ENCODE measurements around the gene VOPP1. TPM values are rescaled to one million over a fixed set of nuclear protein-coding genes. Genes with fewer than 3 reads are reported as not detected.

Gene VOPP1
- total and polyA plus RNA-seq, 9 of the 15 experiments (the other 6 are each of a cell fraction or from before 2014, with no cell fraction given): 8.2 to 45.8 (median 31.2) TPM

DNA sequence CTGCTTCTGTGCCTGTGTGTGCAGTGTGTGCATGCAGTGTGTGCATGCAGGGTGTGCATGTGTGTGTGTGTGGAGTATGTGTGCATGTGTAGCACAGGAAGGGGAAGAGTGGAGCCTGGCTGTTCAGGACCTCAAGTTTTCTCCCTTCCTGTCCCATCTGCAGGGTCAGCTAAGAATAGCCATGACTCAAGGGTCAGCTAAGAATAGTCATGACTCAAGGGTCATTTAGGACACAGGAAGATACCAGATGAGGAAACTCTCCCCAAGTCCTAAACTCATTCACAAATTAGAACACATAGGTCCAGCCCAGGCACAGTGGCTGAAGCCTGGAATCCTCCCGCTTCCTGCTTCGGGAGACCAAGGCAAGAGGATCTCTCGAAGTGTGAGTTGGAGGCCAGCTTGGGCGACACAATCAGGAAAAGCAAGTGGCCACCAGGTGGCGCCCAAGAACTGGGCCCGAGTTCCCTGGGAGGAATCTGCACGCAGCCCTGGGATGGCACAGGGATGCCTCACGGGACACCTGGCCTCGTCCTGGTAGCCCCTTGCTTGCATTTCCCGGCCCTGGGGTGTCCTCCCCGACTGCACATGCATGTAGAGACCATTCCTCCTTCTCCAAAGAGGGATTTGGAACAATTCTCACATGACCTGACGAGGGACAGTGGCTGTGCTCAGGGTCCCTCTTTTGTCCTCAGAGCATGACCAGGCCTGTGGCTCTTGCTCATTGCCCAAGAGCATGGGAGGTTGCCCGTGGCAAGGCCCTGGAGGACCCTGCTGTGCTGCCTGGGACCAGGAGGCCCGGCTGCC, 21.4 kb upstream of the VOPP1 start (continued):
- TF ChIP-seq, protein P1, sequence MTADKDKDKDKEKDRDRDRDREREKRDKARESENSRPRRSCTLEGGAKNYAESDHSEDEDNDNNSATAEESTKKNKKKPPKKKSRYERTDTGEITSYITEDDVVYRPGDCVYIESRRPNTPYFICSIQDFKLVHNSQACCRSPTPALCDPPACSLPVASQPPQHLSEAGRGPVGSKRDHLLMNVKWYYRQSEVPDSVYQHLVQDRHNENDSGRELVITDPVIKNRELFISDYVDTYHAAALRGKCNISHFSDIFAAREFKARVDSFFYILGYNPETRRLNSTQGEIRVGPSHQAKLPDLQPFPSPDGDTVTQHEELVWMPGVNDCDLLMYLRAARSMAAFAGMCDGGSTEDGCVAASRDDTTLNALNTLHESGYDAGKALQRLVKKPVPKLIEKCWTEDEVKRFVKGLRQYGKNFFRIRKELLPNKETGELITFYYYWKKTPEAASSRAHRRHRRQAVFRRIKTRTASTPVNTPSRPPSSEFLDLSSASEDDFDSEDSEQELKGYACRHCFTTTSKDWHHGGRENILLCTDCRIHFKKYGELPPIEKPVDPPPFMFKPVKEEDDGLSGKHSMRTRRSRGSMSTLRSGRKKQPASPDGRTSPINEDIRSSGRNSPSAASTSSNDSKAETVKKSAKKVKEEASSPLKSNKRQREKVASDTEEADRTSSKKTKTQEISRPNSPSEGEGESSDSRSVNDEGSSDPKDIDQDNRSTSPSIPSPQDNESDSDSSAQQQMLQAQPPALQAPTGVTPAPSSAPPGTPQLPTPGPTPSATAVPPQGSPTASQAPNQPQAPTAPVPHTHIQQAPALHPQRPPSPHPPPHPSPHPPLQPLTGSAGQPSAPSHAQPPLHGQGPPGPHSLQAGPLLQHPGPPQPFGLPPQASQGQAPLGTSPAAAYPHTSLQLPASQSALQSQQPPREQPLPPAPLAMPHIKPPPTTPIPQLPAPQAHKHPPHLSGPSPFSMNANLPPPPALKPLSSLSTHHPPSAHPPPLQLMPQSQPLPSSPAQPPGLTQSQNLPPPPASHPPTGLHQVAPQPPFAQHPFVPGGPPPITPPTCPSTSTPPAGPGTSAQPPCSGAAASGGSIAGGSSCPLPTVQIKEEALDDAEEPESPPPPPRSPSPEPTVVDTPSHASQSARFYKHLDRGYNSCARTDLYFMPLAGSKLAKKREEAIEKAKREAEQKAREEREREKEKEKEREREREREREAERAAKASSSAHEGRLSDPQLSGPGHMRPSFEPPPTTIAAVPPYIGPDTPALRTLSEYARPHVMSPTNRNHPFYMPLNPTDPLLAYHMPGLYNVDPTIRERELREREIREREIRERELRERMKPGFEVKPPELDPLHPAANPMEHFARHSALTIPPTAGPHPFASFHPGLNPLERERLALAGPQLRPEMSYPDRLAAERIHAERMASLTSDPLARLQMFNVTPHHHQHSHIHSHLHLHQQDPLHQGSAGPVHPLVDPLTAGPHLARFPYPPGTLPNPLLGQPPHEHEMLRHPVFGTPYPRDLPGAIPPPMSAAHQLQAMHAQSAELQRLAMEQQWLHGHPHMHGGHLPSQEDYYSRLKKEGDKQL (CRISPR knock-in tag; IDR thresholded peaks at IDR 0.05; ENCODE audit: borderline replicate concordance): no peak
- no peak for TF ChIP-seq ZNF644 (tag; IDR thresholded peaks at IDR 0.05; ENCODE audit: low read depth)
- no peak for TF ChIP-seq PHF21A (IDR thresholded peaks at IDR 0.05; ENCODE audit: borderline replicate concordance, low read depth)
- no peak for TF ChIP-seq ZNF584 (CRISPR knock-in tag; IDR thresholded peaks at IDR 0.05; ENCODE audit: low read depth)
- TF ChIP-seq GABPA (tag; conservative IDR thresholded peaks at IDR 0.05; ENCODE audit: low read depth): no peak
- peak; percentile 90 for TF ChIP-seq MEF2A (IDR thresholded peaks at IDR 0.05; ENCODE audit: control insufficient read depth, low read depth, low read length)
- no peak for TF ChIP-seq HEY1 (CRISPR knock-in tag; IDR thresholded peaks at IDR 0.05; ENCODE audit: borderline replicate concordance)
- TF ChIP-seq, protein P2, sequence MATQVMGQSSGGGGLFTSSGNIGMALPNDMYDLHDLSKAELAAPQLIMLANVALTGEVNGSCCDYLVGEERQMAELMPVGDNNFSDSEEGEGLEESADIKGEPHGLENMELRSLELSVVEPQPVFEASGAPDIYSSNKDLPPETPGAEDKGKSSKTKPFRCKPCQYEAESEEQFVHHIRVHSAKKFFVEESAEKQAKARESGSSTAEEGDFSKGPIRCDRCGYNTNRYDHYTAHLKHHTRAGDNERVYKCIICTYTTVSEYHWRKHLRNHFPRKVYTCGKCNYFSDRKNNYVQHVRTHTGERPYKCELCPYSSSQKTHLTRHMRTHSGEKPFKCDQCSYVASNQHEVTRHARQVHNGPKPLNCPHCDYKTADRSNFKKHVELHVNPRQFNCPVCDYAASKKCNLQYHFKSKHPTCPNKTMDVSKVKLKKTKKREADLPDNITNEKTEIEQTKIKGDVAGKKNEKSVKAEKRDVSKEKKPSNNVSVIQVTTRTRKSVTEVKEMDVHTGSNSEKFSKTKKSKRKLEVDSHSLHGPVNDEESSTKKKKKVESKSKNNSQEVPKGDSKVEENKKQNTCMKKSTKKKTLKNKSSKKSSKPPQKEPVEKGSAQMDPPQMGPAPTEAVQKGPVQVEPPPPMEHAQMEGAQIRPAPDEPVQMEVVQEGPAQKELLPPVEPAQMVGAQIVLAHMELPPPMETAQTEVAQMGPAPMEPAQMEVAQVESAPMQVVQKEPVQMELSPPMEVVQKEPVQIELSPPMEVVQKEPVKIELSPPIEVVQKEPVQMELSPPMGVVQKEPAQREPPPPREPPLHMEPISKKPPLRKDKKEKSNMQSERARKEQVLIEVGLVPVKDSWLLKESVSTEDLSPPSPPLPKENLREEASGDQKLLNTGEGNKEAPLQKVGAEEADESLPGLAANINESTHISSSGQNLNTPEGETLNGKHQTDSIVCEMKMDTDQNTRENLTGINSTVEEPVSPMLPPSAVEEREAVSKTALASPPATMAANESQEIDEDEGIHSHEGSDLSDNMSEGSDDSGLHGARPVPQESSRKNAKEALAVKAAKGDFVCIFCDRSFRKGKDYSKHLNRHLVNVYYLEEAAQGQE (IDR thresholded peaks at IDR 0.05; ENCODE audit: borderline replicate concordance): peak; percentile 54; the same call in 1 of the 2 replicates
- TF ChIP-seq, protein P2 (CRISPR knock-in tag; IDR thresholded peaks at IDR 0.05; ENCODE audit: low read depth): no peak
- no peak for TF ChIP-seq SIN3A (IDR thresholded peaks at IDR 0.05; ENCODE audit: borderline replicate concordance in 2 of 2, control insufficient read depth in 1 of 2, low read depth in 2 of 2, low read length in 2 of 2)
